Activated B cell treated with CpG ODN at 0.5 μM for 24 hours (primary cell): ENCODE results near the gene RGMA. TPM values are rescaled to one million over a fixed set of nuclear protein-coding genes. Genes with fewer than 3 reads are reported as not detected.

Experiments
- ATAC-seq: fragments of 200-7000 bp; cut with Tn5 transposase; one replicate; pipeline ENCODE4 v1.10.0; 2021; ENCODE audit warnings: low read depth, mild to moderate bottlenecking, moderate library complexity
- CTCF ChIA-PET: fragments of 350-600 bp; sonication (Branson Sonifier 250); formaldehyde crosslinking; loops from one replicate; lab custom pipeline; 2021; ENCODE audit warnings: antibody characterized with exemption; lab: Charles Lee
- POLR2A ChIA-PET: fragments of 350-600 bp; sonication (Branson Sonifier 250); formaldehyde crosslinking; loops from one replicate; lab custom pipeline; 2021; ENCODE audit warnings: antibody characterized with exemption; lab: Charles Lee
- DNase-seq: peaks from one replicate; pipeline ENCODE4 v3.0.0; 2022
- H3K27ac Mint-ChIP-seq: one replicate; pipeline ENCODE4 v1.8.0; 2020; ENCODE audit warnings: mixed read lengths
- H3K27me3 Mint-ChIP-seq: one replicate; pipeline ENCODE4 v1.8.0; 2021; ENCODE audit warnings: mixed read lengths
- H3K36me3 Mint-ChIP-seq: one replicate; pipeline ENCODE4 v1.8.0; 2021; ENCODE audit warnings: low read depth, mixed read lengths
- H3K4me1 Mint-ChIP-seq: one replicate; pipeline ENCODE4 v1.8.0; 2021; ENCODE audit warnings: mixed read lengths
- H3K4me3 Mint-ChIP-seq: one replicate; pipeline ENCODE4 v1.8.0; 2020; ENCODE audit warnings: mild to moderate bottlenecking, mixed read lengths
- H3K9me3 Mint-ChIP-seq: one replicate; pipeline ENCODE4 v1.8.0; 2020; ENCODE audit warnings: mixed read lengths
- intact Hi-C: fragments of 100-400 bp; cut with micrococcal nuclease; formaldehyde crosslinking; loops from one replicate; pipeline ENCODE4 v1.15.1; 2024
- total RNA-seq: library from RNA; stranded (reverse); gene quantifications from 2 replicates; pipeline ENCODE4 v1.2.3, GENCODE V29; 2022
- TF ChIP-seq, protein P1 (sequence below): fragments of 200-600 bp; IDR thresholded peaks from one replicate; pipeline ENCODE4 v1.8.0; 2022; ENCODE audit warnings: antibody characterized with exemption, mild to moderate bottlenecking

RGMA gene
- total RNA-seq, 1 donor from 2014 or later: not detected

DNA sequence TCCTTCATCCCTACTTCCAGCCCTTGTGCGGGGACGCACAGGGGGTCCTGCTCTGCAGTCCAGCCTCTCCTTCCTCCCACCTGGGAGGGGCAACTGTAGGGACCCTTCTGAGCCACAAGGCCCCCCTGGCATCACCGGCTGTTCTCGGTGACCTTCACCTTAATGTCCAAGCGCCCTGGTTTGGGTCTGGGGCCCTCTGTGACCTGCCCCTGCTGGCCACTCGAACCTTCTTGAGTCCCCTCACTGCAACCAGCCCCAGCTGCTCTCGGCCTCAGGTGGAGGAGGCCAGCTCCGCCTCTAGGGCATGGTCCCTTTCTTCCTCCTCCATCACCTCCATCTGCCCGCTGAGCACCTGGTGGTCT, 57.9 kb downstream of the RGMA start:
- H3K27me3 Mint-ChIP-seq: peaks cover 2% of the 10 kb centered on the region
- H3K9me3 Mint-ChIP-seq: no peaks in the 10 kb centered on the region
- ATAC-seq (no peak), DNase-seq (peak; percentile 15)
- H3K4me1 Mint-ChIP-seq: peaks cover 10% of the 10 kb centered on the region
- peaks cover 14% of the 10 kb centered on the region for H3K36me3 Mint-ChIP-seq
- no peak overlapping the region for H3K27ac Mint-ChIP-seq
- ChIA-PET POLR2A (no interaction called here), CTCF (interaction anchor here (1.5 kb wide), 1 partner anchor 1294 kb away, joined by 4 read pairs; no protein-coding TSS in a partner anchor)
- TF ChIP-seq, protein P1, sequence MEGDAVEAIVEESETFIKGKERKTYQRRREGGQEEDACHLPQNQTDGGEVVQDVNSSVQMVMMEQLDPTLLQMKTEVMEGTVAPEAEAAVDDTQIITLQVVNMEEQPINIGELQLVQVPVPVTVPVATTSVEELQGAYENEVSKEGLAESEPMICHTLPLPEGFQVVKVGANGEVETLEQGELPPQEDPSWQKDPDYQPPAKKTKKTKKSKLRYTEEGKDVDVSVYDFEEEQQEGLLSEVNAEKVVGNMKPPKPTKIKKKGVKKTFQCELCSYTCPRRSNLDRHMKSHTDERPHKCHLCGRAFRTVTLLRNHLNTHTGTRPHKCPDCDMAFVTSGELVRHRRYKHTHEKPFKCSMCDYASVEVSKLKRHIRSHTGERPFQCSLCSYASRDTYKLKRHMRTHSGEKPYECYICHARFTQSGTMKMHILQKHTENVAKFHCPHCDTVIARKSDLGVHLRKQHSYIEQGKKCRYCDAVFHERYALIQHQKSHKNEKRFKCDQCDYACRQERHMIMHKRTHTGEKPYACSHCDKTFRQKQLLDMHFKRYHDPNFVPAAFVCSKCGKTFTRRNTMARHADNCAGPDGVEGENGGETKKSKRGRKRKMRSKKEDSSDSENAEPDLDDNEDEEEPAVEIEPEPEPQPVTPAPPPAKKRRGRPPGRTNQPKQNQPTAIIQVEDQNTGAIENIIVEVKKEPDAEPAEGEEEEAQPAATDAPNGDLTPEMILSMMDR: no peak
- intact Hi-C loops: loop anchor here (2.0 to 10.0 kb wide), 2 partner anchors 1090 to 1294 kb away; no protein-coding TSS in a partner anchor
- no peak overlapping the region for H3K4me3 Mint-ChIP-seq

DNA sequence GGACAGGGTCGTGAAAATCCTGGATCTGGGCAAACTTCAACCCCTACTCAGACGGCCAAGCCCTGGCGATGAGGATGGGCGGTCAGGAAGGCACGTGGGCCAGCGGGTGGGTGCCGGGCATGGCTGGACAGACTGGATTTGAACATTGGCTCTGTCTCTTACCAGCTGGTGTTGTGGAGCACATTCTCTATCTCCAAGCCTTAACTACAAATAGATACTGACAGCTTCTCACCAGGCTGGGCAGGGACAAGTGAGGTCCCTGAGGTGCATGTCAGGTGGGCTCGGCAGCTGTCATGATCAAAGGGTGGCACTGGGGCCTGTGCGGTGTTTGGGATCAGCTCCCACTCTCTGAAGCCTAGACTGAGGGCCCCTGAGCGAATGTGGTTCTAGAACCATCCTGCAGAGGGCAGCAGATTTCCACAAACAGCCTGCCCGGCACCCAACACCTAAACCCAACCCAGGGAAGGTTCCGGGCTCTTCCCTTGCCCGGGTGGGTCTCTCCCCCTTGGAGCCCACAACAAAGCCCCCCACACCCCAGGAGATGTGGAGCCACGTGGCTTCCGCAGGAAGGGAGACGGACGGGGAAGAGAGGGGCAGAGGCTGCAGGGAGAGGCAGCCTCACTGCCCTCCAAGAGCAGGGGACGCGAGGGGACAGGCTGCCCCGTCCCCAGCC, 58.4 kb downstream of the RGMA start:
- POLR2A ChIA-PET: no interaction called here
- peaks cover 10% of the 10 kb centered on the region for H3K4me1 Mint-ChIP-seq
- ATAC-seq (peak; percentile 89), DNase-seq (no peak)
- no peaks in the 10 kb centered on the region for H3K27me3 Mint-ChIP-seq
- H3K4me3 Mint-ChIP-seq: no peak overlapping the region
- intact Hi-C loops: loop anchor here (2.0 to 10.0 kb wide), 2 partner anchors 1090 to 1294 kb away; no protein-coding TSS in a partner anchor
- CTCF ChIA-PET: interaction anchor here (1.1 to 2.9 kb wide), 5 partner anchors 10 to 1294 kb away, joined by 3 to 16 read pairs (median 4); no protein-coding TSS in a partner anchor
- no peaks in the 10 kb centered on the region for H3K9me3 Mint-ChIP-seq
- H3K36me3 Mint-ChIP-seq: peaks cover 19% of the 10 kb centered on the region
- H3K27ac Mint-ChIP-seq: no peak overlapping the region
- TF ChIP-seq, protein P1: peak; percentile 41

DNA sequence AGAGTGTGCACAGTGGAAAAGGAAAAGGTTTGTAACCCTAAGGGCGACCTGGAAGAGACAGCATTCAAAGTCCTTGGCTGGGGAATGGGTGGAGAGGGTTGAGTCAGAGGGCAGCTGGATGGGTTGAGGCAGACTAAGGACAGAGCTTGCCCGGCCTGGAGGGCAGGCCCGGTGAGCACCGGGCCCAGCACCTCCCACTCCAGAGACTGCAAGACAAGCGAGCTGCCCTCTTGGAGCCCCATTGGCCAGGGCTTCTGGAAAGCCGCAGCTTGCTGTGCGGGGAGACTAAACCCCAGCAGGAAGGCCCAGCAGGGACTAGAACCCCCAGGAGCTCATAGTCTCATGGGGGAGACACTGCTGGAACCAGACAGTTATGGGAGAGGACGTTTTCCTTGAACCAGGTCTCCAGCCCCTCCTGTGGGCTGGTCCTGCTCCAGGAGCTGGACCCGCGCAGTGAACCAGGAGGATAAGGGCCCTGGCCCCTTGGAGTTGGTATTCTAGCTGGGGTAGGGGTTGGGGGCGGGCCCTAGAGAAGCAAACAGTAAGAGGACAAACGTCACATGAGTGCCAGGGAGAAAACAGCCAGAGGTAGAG, 59.1 kb downstream of the RGMA start:
- Mint-ChIP-seq H3K4me1 (peaks cover 17% of the 10 kb centered on the region), H3K36me3 (peaks cover 25% of the 10 kb centered on the region), H3K27ac (no peak overlapping the region), H3K9me3 (no peaks in the 10 kb centered on the region), H3K27me3 (no peaks in the 10 kb centered on the region), H3K4me3 (no peak overlapping the region)
- no peak for DNase-seq
- TF ChIP-seq, protein P1: no peak
- intact Hi-C loops: loop anchor here (2.0 to 10.0 kb wide), 2 partner anchors 1091 to 1295 kb away; no protein-coding TSS in a partner anchor
- no peak for ATAC-seq
- ChIA-PET POLR2A (no interaction called here), CTCF (interaction anchor here (1.1 to 2.9 kb wide), 5 partner anchors 9 to 1295 kb away, joined by 3 to 16 read pairs (median 4); no protein-coding TSS in a partner anchor)

DNA sequence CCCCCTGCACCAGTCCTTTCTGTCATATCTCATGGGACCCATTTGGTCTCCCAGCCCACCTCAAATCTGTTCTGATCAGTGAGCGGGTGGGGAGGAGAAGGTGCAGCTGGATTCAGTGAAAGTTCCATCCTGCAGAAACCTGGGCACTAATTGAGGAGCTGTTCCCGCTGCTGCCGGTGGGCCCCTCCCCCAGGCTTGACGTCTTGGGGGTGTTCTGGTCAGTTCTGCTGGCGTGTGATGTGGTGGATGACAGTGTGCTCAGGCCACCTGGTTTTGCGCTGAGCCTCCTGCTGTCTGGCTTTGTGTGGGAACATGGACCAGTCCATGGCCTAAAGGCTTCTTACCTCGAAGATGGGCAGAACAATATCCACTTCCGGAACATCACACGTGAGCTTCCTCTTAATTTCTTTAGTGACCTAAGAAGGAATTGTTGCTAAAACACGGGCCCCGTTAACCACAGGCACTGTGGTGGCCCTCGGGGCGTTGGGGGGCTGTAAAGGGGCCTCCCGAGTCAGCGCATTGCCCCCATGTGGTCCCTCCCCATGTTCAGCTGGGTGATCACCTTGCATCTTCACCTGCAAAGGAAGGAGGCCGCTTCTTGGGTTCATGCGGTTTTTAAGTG, 59.7 kb downstream of the RGMA start:
- ATAC-seq: no peak
- Mint-ChIP-seq H3K36me3 (peaks cover 32% of the 10 kb centered on the region), H3K4me1 (peaks cover 23% of the 10 kb centered on the region), H3K4me3 (no peak overlapping the region), H3K9me3 (no peaks in the 10 kb centered on the region), H3K27ac (no peak overlapping the region), H3K27me3 (no peaks in the 10 kb centered on the region)
- intact Hi-C loops: no loop called here
- POLR2A ChIA-PET: no interaction called here
- DNase-seq: peak; percentile 5
- TF ChIP-seq, protein P1: no peak
- CTCF ChIA-PET: interaction anchor here (1.1 to 2.9 kb wide), 3 partner anchors 8 to 1091 kb away, joined by 3 to 16 read pairs (median 7); no protein-coding TSS in a partner anchor
